Measurements from ENCODE around the gene SFN.
A peak's percentile ranks its signal among the peaks of the same experiment; 100 is the strongest.
"Not testable (repeated sequence)": the region's sequence is repeated elsewhere in the genome, so short reads cannot be mapped to it uniquely, and the experiment has no call there.

The SFN gene

GRCh38 chr1:26839779-26840178, 23.2 kb upstream of the SFN start:
- DNase-seq: no peak

- DNase-seq: no peak
These were observed 18.3 kb upstream of the SFN start for GRCh38 chr1:26844424-26845196.

- not testable (repeated sequence) for DNase-seq
These were observed 15.1 kb upstream of the SFN start for GRCh38 chr1:26847826-26848225.

GRCh38 chr1:26848499-26848898, 14.4 kb upstream of the SFN start:
- DNase-seq: no peak

GRCh38 chr1:26848941-26849774, 13.8 kb upstream of the SFN start:
- DNase-seq: no peak

- no peak for DNase-seq
These were observed 11.8 kb upstream of the SFN start for GRCh38 chr1:26851106-26851684.

GRCh38 chr1:26852701-26853100, 10.2 kb upstream of the SFN start:
- no peak for DNase-seq

GRCh38 chr1:26853156-26853555, 9.8 kb upstream of the SFN start:
- peak; percentile 74 for DNase-seq

- DNase-seq: no peak
These were observed 9.3 kb upstream of the SFN start for GRCh38 chr1:26853600-26853999.

GRCh38 chr1:26854906-26855305, 8.0 kb upstream of the SFN start:
- no peak for DNase-seq

- no peak for DNase-seq
These were observed 7.3 kb upstream of the SFN start for GRCh38 chr1:26855636-26856035.

GRCh38 chr1:26856181-26856580, 6.8 kb upstream of the SFN start:
- no peak for DNase-seq

- DNase-seq: no peak
These were observed 6.1 kb upstream of the SFN start for GRCh38 chr1:26856604-26857469.

- no peak for DNase-seq
These were observed 5.4 kb upstream of the SFN start for GRCh38 chr1:26857473-26858060.

- DNase-seq: no peak
These were observed 4.8 kb upstream of the SFN start for GRCh38 chr1:26858160-26858559.

- DNase-seq: no peak
These were observed 3.9 kb upstream of the SFN start for GRCh38 chr1:26858891-26859640.

GRCh38 chr1:26861286-26861701, 1.7 kb upstream of the SFN start:
- DNase-seq: no peak

GRCh38 chr1:26861889-26862378, 1.0 kb upstream of the SFN start:
- peak; percentile 31 for DNase-seq

GRCh38 chr1:26863685-26864077, 732 bp downstream of the SFN start:
- no peak for DNase-seq

- peak; percentile 99 for DNase-seq
These were observed 1.9 kb downstream of the SFN start for GRCh38 chr1:26864610-26865480.
